ENCODE measurements around the gene HOXB4.

- TF ChIP-seq POLR2A (IDR thresholded peaks at IDR 0.05; ENCODE audit: low read depth, low read length) (no peak), POLR2AphosphoS5 (IDR thresholded peaks at IDR 0.05; ENCODE audit: low read length) (no peak), SP1 (IDR thresholded peaks at IDR 0.05; ENCODE audit: low read depth, low read length) (no peak), WRNIP1 (IDR thresholded peaks at IDR 0.05; ENCODE audit: borderline replicate concordance, low read depth, low read length) (no peak), ZNF384 (IDR thresholded peaks at IDR 0.05; ENCODE audit: borderline replicate concordance, low read depth, low read length) (no peak), HDAC6 (IDR thresholded peaks at IDR 0.05; ENCODE audit: unreplicated experiment) (no peak), MAX (IDR thresholded peaks at IDR 0.05; ENCODE audit: low read depth, low read length) (no peak), MYC (IDR thresholded peaks at IDR 0.05; ENCODE audit: insufficient read depth, insufficient read length, insufficient replicate concordance, low read length, severe bottlenecking) (no peak), TAF1 (IDR thresholded peaks at IDR 0.05; ENCODE audit: borderline replicate concordance, low read depth, low read length) (no peak), MXI1 (IDR thresholded peaks at IDR 0.05; ENCODE audit: low read depth, low read length) (no peak), PRDM15 (CRISPR knock-in tag; IDR thresholded peaks at IDR 0.05) (no peak), EZH2 (IDR thresholded peaks at IDR 0.05; ENCODE audit: borderline replicate concordance, control insufficient read depth, low read depth, low read length) (no peak), EP300 (IDR thresholded peaks at IDR 0.05; ENCODE audit: borderline replicate concordance in 1 of 2, control insufficient read depth in 1 of 2, low read depth in 2 of 2, low read length in 2 of 2) (no peak)
These were observed 31.0 kb downstream of the HOXB4 start for GRCh38 chr17:48546924-48547807.

Measured in GM12878 (cell line).